Sigmoid colon (tissue), 4 donors: Measurements from ENCODE around the gene EBLN1.

Experiments
- CTCF ChIP-seq, 4 experiments: fragments of 450-650 bp in 3 of 4; fragments of 200-600 bp in 1 of 4; IDR thresholded peaks; one replicate each; pipeline ENCODE4 v1.5.1; 2016 to 2019; ENCODE audit warnings: antibody characterized with exemption in 4 of 4, mild to moderate bottlenecking in 3 of 4, moderate library complexity in 2 of 4
- POLR2A ChIP-seq, 2 donors: fragments of 450-650 bp; IDR thresholded peaks; one replicate each; pipeline ENCODE4 v1.6.1; 2016; ENCODE audit warnings: antibody characterized with exemption in 2 of 2, mild to moderate bottlenecking in 2 of 2, moderate library complexity in 2 of 2
- POLR2AphosphoS5 ChIP-seq, 4 donors: sonication (generic); formaldehyde crosslinking; IDR thresholded peaks; one replicate each; pipeline ENCODE4 v1.6.1; 2017; ENCODE audit warnings: antibody characterized with exemption in 4 of 4

- no peak for TF ChIP-seq CTCF (IDR thresholded peaks at IDR 0.05)
- no peak for TF ChIP-seq POLR2A (IDR thresholded peaks at IDR 0.05)
- TF ChIP-seq POLR2AphosphoS5 (IDR thresholded peaks at IDR 0.05): peak in 1 of 4 donors; percentile 46
Observed at GRCh38 chr10:22252224-22252800, 34.5 kb upstream of the EBLN1 start.
